HG02571 (cell line): ENCODE results near the gene NGLY1.

Experiments
- ATAC-seq: cut with Tn5 transposase; IDR thresholded peaks from one replicate; pipeline ENCODE4 v1.9.1; 2021; ENCODE audit warnings: mild to moderate bottlenecking, moderate library complexity; ENCODE audit not compliant: unreplicated experiment

The NGLY1 gene, protein sequence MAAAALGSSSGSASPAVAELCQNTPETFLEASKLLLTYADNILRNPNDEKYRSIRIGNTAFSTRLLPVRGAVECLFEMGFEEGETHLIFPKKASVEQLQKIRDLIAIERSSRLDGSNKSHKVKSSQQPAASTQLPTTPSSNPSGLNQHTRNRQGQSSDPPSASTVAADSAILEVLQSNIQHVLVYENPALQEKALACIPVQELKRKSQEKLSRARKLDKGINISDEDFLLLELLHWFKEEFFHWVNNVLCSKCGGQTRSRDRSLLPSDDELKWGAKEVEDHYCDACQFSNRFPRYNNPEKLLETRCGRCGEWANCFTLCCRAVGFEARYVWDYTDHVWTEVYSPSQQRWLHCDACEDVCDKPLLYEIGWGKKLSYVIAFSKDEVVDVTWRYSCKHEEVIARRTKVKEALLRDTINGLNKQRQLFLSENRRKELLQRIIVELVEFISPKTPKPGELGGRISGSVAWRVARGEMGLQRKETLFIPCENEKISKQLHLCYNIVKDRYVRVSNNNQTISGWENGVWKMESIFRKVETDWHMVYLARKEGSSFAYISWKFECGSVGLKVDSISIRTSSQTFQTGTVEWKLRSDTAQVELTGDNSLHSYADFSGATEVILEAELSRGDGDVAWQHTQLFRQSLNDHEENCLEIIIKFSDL

DNA sequence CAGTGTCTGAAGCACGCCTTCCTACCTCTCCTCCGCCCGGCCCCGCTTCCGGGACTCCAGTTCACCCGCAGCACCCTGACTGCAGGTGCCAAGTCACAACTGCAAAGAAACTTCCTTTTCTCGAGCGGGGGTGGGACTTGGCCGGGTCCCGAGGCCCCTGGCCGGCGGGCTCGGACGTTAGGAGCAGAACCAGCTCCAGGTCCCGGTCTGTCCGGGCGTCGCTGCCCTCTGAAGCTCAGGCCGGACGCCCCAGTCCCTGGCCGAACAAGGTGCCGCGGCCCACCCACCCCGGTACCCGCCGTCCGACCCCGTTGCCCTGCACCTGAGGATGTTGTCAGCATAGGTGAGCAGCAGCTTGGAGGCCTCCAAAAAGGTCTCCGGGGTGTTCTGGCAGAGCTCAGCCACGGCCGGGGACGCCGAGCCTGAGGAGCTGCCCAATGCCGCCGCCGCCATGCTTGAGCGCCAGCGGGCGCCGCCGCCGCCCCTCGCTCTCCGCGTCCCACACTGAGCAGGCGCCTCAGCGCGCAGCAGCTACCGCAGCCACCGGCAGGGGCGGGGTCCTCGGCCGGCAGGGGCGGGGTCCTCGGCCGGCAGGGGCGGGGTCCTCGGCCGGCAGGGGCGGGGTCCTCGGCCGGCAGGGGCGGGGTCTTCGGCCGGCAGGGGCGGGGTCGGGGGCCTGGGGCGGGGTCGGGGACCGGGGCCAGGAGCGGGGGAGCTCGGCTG is at the start of gene NGLY1:
NGLY1 (minus strand) TSS at position 506 of the 723 bp plus-strand sequence; CDS start at position 453, 53 bp downstream.
- ATAC-seq: peak; percentile 72

DNA sequence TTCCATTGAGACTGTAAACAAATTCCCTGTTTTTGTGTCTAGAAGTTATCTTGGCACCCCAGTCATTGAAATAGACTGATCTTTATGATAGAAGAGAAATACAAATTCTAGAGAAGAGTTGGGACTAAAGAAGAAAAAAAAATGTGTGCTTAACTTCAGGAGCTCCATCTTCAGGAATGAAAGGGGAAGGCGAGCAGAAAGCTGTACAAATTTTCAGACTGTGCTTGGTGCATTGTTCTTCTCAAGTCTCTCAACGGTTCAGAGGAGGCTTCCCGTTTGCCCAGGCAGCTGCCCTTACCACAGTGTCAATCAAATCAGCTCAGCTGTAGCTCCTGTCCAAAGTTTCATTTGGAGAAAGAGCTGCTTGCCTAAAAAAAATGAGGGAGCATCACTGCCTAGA is 48.3 kb upstream of the NGLY1 start:
- no peak for ATAC-seq

DNA sequence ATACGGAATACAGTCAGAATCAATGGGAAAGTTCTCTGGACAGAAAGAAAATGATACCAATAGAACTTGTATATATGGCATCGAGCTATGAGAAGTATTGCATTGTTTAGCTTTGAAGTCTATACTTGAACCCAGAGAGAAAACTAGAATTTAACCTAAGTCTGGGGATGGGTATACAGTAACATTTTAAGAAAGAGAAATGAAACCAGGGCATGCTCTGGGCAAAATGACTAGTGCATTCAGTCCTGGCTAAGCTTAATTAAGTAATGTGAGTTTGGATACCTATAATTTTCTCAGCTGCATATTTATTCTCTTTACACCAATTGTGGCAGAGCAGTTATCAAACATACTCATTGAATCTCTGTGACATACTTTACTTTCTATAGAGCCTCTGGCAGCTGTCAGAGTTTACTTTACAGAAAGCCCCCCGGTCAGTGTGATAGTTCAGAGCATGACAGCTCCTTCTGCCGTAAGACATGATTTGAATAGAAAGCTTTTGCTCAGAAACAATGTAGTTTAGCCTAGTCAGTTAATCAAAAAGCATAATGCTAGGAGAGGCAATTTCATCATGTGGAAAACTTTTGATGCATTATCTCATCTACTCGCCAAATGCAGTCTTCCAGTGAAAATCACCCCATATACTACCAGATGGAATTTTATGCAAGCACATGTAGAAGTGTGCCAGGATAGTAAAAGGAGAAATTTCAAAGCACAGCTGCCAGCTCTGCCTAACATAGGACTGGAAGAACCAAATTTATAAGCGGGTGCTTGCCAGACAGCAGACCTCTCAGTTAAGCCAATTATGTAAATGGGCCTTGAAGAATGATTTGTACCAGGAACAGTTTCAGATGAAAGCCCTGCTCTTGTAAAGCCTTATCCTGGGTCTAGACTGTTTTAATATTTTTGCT is 47.4 kb upstream of the NGLY1 start:
- ATAC-seq: no peak

DNA sequence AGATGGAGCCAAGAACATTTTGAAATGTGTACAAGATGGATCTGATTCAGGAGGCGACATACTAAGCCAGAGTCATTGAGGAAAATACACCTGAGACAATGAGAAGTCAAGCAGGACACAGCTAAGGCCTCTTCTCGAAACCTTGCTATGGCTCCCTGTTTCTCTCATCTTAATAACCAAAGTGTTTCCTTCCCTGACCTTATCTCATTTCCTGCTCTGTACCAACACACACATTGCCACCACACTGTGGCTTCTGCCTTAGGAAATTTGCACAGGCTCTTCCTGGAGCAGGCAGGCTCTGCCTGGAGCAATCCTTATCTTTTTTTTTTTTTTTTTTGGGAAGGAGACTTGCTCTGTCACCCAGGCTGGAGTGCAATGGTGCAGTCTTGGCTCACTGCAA is 43.3 kb upstream of the NGLY1 start:
- ATAC-seq: no peak

DNA sequence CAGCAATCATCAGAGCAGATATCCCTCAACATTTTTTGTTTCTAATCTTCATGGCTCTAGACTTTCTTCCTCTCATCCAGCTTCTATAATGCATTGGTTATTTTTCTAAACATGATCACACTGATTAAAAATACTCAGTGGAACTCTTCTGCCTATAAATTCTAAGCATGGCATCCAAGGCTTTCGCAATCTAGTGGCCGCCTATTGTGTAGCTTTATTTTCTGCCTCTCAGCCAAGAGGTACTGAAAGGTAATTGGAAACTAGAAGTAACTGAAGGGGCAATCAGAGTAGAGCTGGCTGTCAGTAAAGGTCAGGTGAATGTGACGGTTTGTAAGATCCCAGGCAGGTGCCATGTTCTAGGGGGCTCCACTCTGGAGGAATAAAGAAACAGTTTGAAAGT is 40.1 kb upstream of the NGLY1 start:
- ATAC-seq: no peak

DNA sequence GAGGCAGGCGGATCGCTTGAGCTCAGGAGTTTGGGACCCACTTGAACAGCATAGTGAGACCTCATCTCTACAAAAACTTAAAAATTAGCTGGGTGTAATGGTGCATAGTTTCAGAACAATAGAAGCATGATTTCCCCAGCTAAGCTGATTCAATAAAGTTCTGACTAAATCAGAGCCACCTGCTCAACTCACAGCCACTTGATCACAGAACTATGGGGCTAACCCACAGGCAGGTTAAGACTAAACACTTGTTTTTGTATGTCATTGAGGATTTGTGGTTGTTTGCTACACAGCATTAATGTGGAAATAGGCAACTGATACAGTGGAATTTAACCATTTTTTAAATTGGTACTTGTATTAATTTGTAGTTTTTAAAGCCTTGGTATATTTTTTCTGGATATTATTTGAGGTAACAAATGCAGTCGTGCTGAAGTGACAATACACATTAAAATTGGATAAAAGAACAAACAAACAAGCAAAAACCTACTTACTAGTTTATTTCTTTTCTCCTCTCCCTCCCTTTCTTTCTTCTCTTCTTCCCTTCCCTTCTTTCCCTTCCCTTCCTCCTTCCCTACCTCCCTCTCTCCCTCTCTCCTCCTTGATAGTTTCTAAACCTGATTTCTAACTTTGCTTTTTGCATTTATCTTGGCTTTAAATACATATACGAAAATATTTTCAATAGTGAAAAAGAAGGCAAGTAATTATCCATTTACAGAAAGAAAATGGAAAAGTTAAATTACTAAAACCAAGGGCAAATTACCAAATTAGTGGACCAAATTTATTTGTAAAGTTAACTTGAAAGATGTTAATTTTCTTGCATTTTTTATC is 38.7 kb upstream of the NGLY1 start:
- ATAC-seq: no peak

DNA sequence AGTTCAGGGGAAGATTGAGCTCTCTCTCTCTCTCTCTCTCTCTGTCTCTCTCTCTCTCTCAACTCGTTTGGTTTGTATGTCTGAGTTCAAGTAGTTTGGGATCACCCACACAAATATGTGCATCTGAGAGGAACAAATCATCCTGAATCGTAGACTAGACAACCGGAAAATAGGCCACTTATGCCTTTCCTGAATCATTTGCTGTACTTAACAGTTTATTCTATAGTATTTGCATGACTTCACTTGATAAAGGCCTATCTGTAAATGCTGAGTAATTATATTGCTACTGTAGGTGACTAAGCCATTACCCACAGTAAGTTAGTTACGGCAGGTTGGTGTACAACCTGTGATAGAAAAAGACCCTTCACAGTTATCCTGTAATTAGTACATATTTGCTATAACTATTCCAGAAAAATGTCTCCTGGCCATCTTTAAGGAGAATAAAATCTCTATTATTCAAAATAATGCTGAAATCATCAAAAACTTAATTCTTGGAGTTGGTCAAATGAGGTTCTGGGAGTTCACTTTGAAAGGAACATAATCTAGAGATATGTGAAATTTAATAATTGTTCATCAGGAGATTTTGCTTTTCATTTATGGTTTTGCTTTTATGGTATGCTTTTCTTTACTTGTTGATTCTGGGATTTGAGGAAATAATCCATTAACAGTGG is 37.7 kb upstream of the NGLY1 start:
- no peak for ATAC-seq

DNA sequence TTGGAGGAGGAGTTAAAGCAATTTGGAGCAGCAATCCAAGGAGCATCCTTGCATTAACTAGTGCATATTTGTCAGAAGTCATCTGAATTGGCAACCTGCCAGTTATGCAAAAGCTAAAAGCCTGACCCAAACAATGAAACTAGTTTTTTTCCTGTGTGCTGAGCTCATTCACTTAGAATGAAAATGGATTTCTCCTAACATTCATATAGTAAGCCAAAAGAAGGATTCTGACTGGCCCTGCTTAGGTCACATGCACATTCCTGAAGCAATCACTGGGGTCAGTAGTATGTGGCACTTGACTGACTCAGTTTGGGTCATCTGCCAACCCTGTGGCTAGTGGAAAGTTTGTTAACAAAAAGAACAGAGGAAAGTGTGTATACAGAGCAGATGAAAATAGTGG is 37.1 kb upstream of the NGLY1 start:
- no peak for ATAC-seq

DNA sequence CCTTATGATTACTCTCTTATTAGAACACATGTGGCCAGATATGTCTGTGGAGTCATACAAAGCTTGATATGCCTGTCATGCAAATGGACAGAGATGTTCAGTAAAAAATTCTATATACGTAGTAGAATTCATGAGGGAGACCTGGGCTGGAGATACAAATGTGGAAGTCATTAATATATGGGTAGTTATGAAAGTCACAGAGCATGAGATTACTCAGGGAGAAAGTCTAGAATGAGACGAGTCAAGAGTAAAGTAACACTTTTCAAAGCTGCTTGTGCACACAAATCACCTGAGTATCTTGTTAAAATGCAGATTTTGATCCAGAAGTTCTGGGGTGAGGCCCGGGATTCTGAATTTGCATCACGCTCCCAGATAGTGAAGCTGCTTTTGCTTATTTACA is 35.1 kb upstream of the NGLY1 start:
- ATAC-seq: no peak

DNA sequence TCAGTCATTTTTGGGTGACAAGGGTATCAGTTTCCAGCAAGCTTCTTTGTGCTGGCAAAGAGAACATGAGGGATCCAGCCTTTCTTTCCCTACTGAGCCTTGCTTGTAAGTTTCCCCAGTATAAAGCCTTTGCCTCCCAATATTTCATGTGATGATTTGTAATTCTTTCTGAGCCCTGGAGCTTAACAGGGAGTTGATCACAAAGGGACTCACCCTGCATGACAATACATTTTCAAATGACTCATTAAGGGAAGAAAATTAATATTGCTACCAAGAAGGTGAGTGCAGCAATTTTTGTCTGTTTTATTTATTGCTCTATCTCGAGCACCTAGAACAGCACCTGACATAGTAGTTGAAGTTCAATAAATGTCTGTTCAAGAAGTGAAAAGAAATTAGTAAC is 34.4 kb upstream of the NGLY1 start:
- no peak for ATAC-seq

DNA sequence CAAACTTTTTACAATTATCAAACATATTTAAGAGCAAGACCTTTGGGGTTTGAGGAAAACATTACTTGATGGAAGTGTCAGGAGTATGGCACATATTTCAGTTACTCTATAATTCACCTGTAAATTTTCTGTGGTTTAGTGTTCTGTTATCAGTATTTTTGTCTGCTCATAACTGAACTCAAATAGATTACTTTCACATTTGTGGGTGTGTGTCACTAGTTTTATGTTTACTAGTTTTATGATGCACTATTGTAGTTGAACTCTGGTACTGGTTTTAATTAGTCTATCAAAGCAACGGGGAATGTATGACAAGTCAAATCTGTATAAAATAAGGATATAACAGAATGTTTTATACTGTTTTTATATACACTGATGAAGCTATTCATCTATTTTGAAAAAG is 33.9 kb upstream of the NGLY1 start:
- ATAC-seq: peak; percentile 47

DNA sequence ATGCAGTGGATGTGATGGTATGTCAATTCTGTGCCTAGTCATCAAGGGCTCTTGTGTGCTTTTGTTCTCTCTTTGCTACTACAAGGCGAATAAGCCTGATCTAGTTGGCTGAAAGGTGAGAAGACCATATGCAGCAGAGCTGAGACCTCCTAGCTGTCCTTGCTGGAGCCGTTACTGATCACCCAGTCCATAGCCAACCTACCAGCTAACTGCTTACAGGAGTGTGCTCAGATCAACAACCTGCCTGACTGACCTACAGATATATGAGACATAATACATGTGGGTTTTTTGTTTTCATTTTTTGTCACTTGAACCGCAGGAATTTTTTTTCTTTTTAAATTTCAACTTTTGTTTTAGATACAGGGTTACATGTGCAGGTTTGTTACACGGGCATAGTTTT is 29.4 kb upstream of the NGLY1 start:
- ATAC-seq: no peak

DNA sequence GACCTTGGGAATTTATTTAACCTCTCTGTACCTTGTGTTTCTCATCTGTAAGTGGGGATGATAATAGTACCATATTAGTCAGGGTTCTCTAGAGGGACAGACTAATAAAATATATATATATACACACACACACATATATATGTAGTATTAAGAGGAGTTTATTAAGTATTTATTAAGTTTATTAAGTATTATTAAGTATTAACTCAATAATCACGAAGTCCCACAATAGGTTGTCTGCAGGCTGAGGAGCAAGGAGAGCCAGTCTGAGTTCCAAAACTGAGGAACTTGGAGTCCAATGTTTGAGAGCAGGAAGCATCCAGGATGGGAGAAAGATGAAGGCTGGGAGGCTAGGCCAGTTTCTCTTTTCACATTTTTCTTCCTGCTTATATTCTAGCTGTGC is 21.4 kb upstream of the NGLY1 start:
- no peak for ATAC-seq

DNA sequence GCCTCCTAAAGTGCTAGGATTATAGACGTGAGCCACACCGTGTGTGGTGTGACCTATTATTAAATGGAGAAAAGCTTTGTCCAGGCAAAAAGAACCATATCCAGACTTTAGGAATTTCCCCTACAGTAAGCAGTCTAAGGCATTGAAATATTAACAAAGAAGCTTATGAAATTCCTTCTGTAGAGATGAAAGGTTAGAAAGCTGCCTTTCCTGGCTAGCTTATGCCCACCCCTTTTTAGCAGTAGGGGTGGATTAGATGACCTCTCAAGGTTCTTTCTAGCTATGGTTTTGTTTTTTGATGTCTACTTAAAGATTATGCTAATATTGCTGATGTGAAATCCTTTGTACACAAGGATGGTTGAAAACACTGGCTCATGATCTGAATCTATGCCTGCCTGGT is 20.6 kb upstream of the NGLY1 start:
- ATAC-seq: no peak

DNA sequence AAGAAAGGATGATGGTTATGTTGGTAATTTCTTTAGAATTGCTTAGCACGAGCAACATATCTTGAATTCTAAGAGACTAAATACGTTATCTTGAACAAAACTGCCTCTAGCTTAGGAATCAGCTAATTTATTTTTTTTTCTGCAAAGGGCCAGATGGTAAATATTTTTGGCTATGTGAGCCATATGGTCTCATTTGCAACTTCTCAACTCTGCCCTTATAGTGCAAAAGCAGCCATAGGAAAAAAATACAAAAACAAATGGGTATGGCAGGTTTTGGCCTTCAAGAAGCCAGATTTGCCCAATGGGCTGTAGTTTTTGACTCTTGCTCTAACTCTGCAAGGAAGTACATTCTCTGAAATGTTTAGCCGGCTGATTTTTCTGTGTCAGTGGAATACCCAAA is 18.5 kb upstream of the NGLY1 start:
- ATAC-seq: no peak

DNA sequence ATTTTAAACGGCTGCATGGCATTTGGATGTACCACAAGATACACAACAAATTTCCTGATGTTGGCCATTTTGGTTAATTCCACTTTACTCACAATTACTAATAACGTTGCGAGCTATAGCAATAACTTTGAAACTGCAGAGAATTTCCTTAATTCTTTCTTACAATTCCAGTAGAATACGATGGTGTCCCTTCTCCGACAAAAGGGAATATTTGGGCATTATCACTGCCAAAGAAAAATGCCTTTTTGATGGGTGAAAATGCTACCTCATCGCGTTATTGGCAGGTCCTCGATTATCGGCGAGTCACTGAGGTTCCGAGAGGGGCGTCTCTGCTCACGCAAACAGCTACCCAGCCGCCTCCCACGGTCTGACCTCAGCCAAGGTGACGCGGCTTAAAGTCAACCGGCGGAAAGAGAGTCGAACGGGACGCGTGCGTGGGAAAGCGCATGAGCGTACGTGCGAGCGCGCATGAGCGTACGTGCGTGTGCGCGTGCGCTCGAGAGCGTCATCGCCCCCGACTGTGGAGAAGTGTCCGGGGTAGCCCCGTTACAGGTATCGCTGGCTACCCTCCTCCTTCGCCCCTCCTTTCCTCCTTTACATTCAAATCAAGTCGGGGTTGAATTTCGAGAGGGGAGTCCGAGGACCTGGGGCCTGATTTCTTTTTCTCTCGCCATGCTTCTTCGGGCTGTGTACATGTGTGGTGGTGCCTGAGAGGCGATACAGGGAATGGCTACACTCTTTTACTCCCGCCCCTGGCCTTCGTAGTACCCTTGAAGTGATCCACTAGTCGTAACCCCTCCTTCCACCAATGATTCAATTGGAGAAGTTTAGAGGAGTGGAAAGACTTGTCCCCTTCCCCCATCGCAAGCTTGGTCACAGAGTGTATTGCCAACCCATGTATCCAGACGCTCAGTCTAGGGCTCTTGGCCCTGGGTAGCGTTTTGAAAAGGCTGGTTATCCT is 6.6 kb upstream of the NGLY1 start, which contains the start of gene OXSM:
OXSM (plus strand) TSS at position 495 of the 961 bp plus-strand sequence. CDS start 931 bp downstream, outside the sequence.
- ATAC-seq: peak; percentile 94

DNA sequence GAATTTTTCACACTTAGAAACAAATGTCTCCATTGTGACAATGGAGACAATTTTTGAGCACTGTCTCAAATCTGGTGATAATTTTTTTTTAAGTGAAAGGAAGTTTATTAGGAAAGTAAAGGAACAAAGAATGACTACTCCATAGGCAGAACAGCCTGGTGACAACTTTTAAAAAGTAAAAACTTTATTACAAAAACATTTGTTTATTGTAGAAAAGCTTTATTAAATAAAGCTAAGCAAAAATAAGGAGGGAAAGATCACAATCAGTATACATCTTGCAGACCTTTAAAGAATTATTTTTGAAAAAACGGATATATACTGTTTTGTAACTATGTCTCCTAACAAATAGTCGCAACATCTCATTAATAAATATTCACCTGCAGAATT is 6.0 kb upstream of the NGLY1 start:
- no peak for ATAC-seq

DNA sequence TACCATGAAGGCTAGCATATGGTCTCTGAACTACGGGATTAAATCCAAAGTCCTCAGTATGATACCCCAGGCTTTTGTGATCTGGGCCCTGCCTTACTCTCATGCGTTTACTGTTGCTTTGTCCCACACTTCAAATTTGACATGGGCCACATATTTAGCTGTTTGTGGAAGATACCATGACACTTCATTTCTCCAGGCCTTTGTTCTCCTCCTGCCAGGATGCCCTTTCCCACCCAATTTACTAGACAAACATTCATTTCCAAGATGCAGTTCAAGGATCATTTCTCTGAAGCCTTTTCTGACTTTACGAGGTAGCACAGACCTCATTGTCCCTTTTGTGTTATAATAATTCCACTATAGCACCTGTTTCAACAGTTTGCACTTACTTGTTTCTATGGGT is 4.4 kb upstream of the NGLY1 start:
- no peak for ATAC-seq
